Choroid plexus epithelial cell (primary cell): ENCODE results near the gene TTC28.

Experiments
- DNase-seq: peaks from one replicate; pipeline ENCODE4 v3.0.0-alpha.2; 2010; ENCODE audit warnings: low read depth
- H3K4me3 ChIP-seq: 2 replicates; pipeline ENCODE4 v1.5.1; 2011; ENCODE audit warnings: low read depth, mild to moderate bottlenecking, control low read depth, low read length, moderate library complexity
- TF ChIP-seq, protein P1 (sequence below): conservative IDR thresholded peaks from 2 replicates; pipeline ENCODE4 v1.5.1; 2011; ENCODE audit warnings: low read depth, mild to moderate bottlenecking, control low read depth, inconsistent platforms, low read length, moderate library complexity

Gene TTC28

DNA sequence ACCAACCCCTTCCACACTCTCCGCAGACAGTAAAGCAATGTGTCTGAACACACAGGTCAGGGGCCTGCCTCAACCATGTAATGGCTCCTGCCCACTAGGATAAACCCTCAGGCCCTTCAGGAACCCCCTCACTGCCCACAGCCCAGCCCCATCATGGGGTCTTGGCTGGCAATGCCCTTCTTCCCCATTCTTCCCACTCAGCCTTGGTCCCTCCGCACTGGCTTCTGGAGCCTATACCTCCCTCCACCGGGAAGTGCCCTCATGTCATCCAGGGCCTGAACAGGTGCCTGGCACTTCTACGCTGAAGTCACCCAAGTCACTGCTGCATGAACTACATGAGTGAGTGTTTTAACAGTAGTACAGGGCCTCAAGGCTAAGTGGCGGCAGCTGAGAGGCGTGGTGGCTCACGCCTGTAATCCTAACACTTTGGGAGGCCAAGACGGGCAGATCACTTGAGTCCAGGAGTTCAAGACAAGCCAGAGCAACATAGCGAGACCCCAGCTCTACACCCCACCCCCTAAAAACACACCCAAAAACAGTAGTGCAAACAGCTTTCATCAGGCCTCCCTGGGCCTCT, 685.8 kb downstream of the TTC28 start:
- H3K4me3 ChIP-seq: no peak overlapping the region

DNA sequence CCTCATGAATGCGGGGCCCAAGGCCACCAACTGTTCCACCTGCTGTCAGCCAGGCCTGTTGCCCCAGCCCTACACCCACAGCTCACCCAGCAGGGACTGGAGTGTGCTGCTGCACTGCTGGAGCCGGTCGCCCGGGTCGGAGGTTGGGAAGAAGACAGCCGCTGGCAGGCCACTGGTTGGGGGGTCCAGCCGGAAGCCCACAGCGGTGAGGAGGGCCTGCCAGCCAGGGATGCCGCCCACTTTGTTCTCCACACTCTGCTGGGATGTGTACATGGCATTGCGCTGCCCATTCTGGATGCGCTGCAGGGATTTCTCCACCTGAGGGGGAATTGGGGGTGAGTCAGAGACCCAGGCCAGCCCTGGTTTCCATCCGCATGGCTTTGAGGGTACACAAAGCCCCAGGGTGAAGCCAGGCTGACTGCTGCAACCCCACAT, 686.4 kb downstream of the TTC28 start:
- DNase-seq: no peak
- TF ChIP-seq, protein P1, sequence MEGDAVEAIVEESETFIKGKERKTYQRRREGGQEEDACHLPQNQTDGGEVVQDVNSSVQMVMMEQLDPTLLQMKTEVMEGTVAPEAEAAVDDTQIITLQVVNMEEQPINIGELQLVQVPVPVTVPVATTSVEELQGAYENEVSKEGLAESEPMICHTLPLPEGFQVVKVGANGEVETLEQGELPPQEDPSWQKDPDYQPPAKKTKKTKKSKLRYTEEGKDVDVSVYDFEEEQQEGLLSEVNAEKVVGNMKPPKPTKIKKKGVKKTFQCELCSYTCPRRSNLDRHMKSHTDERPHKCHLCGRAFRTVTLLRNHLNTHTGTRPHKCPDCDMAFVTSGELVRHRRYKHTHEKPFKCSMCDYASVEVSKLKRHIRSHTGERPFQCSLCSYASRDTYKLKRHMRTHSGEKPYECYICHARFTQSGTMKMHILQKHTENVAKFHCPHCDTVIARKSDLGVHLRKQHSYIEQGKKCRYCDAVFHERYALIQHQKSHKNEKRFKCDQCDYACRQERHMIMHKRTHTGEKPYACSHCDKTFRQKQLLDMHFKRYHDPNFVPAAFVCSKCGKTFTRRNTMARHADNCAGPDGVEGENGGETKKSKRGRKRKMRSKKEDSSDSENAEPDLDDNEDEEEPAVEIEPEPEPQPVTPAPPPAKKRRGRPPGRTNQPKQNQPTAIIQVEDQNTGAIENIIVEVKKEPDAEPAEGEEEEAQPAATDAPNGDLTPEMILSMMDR: no peak

More for the DNA sequence above, 685.8 kb downstream of the TTC28 start:
- DNase-seq: no peak
- TF ChIP-seq, protein P1: no peak

DNA sequence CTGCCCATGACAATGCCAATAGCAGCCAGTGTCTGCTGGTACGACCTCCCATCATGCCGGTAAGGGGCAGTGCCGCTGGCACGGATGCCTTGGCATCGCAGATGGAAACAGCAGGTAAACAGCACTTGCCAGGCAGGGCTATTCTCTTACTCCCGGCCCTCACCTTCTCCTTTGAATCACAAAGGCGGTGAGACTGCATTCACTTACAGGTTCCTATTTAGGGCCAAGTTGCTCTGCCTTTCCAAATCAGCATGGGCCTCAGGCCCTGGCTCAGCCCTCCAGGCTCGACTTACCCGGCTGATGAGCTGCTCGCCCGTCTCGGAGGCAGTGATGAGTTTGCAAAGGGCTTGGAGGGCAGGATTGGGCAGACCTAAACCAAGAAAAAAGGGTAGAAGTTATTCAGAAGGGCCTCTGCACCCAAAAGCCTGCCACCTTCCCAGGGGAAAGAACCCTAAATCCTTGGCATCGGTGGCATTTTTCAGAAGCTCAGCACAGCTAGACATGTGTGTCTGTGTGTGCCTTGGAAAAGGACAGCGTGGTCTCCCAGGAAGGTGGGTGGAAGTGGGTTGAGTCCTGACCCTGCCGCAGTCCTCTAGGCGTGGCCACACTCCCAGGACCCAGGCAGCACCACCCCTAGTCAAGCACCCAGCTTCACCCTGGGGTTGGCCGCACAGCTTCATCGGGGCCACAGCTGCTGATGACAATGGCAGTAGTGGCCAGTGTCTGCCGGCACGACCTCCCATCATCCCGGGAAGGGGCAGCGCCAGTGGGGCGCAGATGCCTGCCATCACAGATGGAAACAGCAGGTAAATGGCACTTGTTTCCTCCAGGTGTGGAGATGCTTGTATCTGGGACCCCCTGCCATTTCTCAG, 687.1 kb downstream of the TTC28 start:
- H3K4me3 ChIP-seq: no peak overlapping the region
- no peak for DNase-seq
- TF ChIP-seq, protein P1: no peak

More for the DNA sequence above, 686.4 kb downstream of the TTC28 start:
- no peak overlapping the region for H3K4me3 ChIP-seq

DNA sequence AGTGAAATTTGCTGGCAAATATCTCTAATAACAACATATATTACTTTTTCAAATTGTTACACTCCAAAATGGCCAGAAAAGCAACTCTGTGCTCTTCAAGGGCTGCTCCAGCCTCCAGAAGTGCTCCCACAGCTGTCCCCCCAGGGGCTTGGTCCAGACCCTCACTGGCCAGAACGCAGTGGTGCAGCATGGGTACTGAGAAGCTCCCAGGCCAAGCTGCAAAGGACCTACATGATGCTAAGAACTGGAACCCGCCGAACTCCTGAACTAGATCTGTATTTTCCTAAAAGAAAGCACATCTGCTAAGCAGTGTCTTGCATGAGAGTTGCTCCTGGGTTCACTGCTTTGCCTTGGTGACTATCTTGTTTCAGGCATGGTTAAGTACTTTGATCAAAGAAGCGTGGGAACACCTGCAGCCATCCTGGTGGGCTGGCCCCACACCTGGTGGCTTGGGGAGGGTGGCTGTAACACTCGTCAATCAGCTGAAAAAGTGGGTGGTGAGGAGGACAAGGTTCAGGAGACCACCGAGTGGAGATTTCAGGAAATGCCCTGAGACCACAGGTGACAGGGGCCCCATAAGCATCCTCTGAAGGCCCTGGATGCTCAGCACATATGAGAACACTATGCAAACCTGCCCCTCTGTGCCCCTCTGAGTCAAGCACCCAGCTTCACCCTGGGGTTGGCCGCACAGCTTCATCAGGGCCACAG, 687.9 kb downstream of the TTC28 start:
- no peak overlapping the region for H3K4me3 ChIP-seq
- TF ChIP-seq, protein P1: no peak
- no peak for DNase-seq

DNA sequence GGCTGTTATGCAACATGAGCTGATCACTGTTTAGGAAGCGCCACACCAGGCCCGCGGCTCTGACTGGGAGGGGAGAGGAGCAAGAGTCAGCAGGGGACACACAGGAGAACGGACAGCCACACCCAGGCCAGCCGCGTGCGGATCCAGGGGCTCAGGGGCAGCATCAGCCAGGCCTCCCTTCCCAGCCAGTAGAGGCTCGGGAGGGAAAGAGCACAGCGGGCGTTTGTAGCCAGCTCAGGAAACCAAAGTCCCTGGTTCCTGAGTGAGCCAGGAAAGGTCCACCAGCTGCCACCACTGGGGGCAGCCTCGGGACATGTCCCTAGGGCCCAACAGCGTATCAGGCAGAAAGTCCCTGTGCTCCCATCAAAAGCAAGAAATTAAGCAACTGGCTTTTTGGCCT, 688.8 kb downstream of the TTC28 start:
- H3K4me3 ChIP-seq: peak overlapping the region; percentile 14
- peak; percentile 70 for DNase-seq
- TF ChIP-seq, protein P1: peak; percentile 72

DNA sequence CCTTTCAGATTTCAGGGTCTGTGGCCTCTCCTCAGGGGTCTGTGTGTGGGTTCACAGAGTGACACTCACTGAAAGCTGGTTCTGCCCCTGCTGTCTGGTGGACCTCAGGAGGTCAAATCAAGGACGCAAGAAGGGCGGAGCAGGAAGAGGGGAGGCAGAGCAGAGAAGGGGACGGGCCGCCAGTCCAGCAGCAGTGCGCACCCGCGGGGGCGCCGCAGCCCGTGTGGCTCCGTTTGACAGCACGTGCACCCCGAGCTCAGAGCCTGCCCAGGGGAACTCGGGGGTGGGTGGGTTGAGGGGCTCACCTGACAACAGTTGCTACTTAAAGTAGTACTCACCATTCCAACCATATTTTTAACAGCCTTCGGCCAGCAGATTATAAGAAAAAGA, 689.2 kb downstream of the TTC28 start:
- no peak for DNase-seq
- TF ChIP-seq, protein P1: no peak
- H3K4me3 ChIP-seq: no peak overlapping the region
